HG03280 (cell line): ENCODE data around the gene HOXA3.
A peak's percentile ranks its signal among the peaks of the same experiment; 100 is the strongest.

Experiments used
- ATAC-seq: cut with Tn5 transposase; IDR thresholded peaks from one replicate; pipeline ENCODE4 v1.9.1; 2021; ENCODE audit warnings: mild to moderate bottlenecking, moderate library complexity; ENCODE audit not compliant: unreplicated experiment

HOXA3 gene

DNA sequence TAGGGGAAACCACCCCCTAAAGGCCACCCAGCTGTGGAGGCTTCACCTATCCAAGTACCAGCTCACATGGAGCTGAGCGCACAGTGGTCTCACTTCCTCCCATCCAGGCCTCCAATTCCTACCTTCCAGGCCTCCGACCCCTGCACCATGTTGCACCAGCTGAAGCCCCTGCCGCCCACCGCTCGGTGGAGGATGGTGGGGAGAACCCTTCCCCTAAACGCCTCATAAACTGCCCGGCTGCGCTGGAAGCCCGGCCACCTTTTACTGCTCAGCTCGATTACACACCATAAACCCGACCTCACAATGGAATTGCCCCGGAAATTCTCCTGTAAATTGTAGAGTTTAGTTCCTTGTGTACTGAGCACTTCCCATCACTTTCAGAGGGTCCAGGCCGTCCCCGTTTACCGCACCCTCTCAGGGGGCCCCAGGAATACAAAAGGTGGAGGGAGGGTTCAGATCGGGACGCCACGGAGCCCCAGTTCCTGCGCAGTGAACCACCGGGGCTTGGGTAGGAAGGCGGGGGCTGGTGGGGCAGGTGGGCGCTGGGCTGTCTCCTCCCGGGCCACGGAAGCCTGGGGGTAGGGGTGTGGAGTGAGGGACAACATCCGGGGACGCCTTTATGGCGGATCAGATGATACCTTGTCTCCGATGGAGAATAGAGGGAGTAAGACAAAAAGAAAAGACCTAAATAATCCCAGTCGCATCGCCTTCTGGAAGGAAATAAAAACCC, 5.5 kb upstream of the HOXA3 start:
- ATAC-seq: no peak

DNA sequence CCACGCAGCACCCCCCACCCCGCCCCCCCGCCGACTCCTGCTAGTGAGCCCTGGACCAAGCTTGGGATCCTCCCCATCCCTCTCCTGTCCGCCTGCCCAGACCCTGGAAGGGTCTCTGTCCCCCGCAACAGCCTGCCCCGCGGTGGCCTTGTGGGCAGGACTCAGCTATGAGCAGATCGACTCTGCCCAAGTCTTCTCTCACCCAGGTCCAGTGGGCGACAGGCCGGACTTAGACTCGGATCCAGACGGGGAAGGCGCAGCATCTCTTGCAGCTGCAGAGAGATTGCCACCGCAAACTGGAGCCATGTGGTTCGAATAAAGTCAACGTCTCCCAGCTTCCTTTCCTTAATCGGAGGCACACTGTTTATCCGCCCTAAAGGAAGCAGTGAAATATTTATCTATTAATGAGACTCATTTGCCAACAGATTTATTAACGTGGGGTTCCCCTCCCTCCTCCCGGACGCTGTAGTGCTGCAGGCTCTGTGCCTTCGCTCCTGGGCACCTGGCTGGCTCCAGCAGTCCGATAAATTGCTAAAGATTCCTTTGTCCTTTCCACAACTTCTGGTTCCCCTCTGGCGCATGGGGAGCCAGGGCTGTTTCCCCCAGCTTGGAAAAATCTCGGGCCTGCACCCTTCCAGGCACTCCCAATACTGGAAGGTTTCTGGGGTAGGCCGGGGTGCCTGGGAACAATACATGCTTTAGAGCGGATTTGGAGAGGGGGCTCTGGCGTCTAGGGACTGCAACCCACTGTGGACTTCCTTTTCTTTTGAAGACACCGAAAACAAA, 4.7 kb upstream of the HOXA3 start:
- ATAC-seq: no peak

DNA sequence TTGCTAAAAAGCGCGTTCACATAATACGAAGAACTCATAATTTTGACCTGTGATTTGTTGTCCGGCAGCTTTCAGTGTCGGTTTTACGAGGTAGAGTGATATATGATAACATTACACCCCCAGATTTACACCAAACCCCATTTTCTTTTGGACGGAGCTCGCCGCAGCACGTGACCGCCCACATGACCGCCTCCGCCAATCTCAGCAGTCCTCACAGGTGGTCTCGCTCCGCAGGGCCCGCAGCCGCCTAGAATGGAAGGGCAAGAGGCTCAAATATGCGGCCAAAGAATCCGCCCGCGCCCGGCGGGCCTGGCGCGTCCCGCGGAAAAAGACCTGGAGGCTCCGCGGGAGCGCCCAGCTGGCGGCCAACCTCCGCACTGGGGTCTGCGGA, 4.1 kb upstream of the HOXA3 start, which contains the start of gene HOXA7:
HOXA7 (minus strand) TSS at position 168 of the 391 bp plus-strand sequence; CDS start at position 38, 130 bp downstream.
- ATAC-seq: no peak

DNA sequence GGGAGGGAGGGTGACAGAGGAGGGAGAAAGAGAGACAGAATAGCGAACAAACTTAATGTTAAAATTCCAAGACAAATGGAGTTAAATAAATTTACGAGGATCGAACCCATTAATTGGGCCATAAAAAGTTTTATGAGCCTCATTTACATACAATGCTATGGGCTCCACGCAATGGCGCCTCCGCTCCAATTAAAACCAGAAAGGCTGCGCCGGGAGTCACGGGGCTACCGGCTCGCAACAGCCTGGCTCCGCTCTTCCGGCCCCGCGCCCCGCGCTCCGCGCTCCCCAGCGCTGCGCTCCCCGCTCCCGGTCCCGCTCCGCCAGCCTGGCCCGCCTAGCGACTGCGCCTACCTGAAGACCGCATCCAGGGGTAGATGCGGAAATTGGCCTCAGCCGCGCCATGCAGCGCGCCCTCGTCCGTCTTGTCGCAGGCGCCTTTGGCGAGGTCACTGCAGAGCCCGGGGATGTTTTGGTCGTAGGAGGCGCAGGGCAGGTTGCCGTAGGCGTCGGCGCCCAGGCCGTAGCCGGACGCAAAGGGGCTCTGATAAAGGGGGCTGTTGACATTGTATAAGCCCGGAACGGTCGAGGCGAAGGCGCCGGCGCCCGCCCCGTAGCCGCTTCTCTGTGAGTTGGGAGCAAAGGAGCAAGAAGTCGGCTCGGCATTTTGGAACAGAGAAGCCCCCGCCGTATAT, 3.6 kb upstream of the HOXA3 start:
- no peak for ATAC-seq

DNA sequence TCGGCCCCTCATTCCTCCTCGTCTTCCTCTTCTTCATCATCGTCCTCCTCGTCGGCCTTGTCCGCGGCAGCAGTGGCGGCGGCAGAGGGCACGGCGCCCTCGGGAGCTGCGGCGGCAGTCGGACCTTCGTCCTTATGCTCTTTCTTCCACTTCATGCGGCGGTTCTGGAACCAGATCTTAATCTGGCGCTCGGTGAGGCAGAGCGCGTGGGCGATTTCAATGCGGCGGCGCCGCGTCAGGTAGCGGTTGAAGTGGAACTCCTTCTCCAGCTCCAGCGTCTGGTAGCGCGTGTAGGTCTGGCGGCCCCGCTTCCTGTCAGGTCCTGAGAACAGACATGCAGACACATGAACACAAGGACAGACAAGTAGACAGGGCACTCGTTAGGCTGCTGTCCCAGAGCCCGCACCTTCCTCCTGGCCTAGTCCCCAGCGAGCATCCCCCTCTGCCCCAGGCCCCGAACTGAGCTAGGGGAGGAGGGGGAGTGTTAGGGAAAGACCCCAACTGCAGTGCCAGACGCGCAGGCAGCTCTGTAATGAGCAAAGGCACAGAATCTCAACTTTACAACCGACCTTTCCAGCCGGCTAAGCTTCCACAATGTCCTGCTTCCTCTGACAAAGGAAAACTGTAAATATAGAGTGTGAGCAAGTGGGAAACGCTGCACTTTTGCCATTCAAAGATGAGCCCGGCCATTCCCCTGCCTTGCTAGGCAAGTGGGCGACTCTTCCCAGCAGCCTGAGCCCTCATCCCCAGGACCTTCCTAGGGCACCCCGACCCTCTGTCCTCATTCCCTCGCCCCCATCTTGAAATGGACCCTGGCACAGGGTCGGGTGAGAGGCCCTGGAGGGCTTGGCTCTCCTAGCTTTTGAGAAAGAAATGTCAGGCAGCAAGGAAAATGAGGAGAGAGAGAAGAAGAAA, 2.8 kb upstream of the HOXA3 start:
- ATAC-seq: no peak

DNA sequence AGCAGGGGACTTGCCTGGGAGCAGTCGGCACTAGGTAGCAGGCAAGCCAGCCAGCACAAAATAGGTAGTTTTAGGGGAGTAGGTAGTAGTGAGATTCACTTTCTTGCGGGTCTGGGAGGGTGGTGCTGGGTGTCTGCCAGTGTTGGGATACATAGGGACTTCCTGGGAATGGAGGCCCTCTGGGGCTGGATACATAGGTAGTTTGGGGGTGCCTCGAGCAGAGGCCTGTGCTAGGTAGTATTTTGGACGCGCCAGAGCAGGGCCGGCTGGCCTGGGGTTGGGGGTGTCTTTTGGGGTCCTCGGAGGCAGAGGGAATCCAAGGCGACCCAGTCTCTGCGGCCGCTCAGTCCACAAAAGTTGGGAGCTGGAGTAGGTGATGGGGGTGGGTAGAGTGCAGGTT, 2.0 kb upstream of the HOXA3 start:
- ATAC-seq: no peak

DNA sequence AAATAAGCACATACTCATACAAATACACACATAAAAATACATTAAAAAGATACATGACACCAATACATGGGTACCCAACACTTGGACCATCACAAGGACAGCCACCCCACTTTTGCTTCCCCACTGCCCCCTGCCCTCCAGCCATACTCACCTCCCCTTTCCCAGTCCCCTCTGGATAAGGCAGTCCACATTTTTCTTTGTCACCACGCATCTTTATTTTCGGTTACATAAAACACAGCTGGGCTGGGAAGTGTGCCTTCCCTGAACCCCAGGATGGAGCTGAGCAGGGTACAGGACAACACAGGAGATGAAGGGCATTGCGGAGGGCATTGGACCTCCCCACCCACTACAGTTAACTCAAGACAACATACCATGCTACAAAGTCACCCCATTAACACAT, 1.1 kb upstream of the HOXA3 start:
- ATAC-seq: no peak

DNA sequence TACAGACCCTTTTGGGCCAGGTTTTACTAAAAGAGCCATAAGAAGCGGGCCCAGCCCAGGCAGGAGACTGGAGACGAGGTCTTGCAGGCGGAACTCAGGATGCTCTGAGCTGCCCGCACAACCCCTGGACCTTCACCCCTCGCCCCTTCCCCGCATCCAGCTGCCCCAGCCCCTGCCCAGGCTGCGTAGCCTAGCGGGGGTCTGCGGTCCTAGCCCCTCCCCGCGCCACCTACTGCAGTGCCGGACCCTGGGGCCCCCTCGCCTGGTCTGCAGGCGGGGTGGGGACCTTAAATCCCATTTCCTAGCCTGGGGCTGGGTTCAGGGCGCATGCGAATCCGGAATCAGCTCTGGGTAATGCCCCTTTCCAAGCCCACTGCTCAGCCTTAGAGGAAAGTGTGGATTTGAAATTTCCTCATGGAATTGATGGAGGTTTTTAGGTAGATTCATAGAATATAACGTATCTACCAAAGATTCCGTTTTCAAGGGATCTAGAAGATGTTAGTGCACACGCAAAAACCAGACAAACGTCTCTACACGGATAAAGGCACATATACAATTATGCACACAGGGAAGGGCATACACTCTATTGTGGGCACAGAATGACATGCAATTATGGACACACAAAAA, 546 bp upstream of the HOXA3 start:
- ATAC-seq: no peak

DNA sequence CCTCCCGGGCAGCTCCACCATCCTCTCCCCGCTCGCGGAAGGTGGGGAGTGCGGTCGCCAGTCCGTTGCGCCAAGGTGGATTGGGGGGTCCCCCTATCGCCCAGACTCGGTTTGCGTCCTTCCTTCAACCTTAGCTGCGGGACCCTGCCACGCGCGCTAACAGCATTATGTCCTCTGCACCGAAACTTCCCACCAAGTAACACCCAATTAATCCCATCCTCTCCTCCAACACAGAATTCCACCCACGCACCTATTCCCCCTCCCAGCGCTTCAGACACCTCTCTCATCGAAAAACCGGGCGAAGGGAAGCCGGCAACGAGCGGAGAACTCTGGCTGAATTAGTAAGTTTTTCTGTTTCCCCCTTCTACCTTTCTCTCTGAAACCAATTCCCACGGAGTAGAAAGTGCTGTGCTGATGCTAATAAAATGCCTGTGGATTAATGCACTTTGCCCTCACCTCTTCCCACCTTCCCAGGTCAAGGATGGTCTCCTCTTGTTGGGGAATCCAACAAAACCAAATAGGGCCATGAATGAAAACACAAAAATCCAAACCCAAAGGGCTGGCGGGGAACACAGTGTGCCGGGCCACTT, 947 bp downstream of the HOXA3 start:
- no peak for ATAC-seq

DNA sequence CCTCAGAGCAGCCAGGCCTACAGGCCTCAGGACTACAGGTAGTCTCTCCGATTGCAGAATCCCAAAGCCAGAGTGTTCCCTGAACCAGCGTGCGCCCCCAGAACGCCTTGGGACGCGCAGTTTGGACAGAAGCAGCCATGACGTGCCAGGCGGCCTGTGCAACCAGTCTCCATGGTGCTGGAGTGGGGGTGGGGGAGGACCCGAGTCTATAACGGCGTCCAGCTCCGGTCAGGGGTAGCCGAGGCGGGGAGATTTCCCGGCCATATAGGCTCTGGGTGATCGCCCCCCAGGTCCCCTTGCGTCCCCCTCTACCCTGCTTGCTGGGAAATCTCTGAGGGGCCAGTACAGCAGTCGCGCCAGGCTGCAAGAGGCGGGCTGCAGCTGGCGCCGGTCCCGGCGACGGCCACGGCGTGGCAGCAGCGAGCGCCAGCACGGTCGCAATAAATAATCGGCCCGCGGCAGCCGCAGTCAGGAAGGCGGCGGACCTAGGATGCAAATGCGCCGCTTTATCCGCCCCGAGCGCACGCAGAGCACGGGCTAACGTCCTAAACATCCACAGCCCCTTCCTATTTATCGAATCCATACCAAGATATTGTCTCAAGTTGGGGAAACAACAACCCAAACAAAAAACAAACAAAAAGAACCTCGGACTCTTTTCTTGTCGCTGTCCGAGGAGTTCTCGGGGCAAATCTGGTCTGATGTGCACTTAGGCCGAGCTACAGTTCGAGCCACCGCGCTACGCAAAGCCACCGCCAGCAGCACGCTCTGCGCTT, 1.6 kb downstream of the HOXA3 start:
- ATAC-seq: peak; percentile 86

DNA sequence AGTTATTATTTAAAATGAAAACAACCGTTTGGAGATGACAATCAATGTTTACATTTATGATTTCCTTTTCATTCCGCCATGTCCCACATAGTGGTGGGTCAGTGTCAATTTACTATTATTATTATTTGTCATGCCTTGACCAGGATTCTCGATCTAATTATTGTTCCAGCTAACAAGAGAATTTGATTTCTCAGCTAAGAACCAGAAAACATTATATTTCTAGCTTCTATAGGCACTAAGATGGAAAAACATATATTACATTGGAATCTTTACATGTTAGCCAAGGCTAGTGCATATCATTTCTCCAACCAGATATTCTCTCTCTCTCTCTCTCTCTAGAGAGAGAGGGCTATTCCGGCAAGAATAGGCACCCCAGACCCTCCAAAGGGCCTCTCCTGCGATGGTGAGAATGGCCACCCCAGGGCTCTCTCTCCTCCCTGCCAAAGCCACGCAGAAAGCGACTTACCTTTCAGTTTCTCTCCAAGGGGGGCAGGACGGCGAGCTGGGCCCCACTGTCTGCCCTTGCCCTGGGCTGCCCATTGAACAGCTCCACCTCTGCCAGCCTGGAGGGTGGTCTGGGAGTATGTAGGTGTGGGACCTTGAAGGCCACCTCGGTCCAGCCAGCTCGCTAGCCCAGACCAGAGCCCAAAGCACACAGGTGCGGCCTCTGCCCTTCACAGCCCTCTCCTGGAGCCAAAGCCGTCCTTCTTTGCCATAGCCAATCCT, 2.4 kb downstream of the HOXA3 start:
- peak; percentile 6 for ATAC-seq

DNA sequence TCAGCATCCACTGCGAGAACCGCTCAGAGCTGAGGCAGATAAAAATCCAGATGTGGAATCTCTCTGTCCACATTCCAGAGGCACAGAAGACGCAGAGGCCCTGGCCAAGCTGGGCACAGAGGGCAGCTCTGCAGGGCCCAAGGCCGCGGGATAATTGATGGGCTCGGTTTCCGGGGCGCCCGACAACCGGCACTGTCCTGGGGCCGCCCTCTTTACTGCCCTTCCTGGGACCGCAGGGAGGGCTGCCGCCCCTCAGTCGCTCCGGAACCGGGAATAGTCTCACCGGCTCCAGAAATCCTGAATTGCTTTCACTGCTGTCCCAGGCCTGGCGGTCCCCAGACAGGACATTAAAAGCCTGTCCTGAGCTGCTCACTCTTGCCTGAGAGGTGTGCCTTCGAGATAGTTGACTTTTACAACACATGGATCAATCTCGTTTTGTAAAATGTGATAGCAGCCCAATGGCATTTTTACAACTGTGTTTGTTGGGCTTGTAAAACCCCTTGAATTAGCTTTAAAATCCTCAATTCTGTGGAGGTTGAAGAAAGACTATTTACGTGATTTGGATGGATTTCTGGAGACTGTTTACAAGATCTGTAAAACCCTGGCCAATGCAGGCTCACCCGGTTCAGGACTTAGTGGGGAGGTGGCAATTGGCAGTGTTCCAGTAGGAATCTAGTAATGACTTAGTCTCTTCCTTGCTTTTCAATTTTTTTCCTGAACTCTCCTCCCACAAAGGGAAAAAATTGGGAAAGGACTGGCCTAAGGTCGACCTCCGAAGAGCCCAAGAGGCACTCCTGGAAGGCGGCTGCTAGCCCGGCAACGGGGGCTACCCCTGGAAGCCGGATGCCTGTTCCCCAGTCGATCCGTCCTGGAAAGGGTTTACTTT, 3.4 kb downstream of the HOXA3 start:
- no peak for ATAC-seq

DNA sequence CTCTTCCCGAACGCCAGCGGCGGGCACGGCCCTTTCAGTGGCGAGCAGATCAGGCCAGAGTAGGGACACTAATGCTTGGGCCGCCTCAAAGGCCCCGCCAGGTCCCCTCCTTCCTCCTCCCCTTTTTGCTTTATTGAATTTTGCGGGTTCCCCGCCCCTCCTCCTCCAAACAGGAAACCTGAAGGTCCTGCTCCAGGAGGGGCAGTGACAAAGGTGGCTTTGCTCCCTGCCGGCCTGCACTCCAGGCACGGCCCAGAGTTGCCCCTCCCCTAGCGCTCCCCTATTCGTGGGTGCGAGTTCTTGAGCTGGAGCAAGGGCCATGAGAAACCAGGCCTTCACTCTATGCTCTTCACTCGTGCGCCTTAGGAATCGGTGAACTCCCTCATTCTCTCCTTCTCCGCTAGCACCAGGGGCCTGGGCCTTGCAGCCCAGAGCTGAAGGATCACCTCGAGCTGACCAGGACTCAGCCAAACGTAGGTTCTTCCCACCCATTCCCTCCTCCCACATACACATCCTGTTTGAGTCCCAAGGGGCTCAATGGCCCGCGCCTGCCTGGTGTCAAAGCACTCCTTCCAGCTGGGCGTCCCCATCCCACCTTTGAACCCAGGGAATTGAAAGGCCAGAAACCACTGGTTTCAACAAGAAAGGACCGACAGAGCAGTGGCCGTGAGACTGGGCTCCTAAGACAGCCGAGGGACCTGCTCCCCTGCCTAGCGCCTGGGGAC, 4.2 kb downstream of the HOXA3 start:
- ATAC-seq: no peak

DNA sequence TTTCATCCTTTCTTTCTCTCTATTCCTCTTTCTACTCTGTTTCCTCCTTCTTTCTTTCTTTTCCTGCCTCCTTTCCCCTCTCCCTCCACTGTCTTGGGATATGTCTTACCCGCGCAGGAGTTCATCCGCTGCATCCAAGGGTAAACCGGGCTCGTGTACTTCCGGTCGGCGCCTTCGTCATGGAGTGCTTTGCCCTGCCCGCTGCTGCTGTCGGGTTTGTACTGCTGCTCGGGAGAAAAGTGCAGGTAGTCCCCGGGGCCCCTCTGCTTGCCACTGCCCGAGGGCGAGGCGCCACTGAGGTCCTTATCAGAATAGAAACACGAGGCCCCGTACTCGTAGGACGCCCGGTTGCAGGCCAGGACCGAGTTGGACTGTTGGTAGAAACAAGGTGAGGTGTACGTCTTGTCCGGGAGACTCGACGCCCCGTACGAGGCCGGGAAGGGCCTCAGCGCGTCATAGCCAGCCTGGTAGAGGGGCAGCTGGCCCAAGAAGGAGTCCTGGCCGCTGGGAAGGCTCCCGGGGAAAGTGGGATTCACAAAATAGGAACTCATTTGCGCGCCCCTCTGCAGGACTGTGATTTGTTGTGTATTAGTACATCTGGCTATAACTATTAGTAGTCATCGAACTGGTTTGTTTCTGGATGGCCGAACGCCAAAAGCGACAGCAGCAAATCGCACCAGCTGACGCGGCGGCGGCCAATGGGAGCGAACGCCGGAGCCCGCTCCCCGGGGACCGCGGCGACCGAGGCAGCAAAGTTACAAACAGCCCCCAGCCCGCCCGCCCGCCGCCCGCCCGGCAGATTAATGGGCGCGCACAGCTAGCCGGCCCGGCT, 5.0 kb downstream of the HOXA3 start, which contains the start of gene HOXA6:
HOXA6 (minus strand) TSS at position 576 of the 832 bp plus-strand sequence; CDS start at position 551, 25 bp downstream.
- ATAC-seq: no peak

DNA sequence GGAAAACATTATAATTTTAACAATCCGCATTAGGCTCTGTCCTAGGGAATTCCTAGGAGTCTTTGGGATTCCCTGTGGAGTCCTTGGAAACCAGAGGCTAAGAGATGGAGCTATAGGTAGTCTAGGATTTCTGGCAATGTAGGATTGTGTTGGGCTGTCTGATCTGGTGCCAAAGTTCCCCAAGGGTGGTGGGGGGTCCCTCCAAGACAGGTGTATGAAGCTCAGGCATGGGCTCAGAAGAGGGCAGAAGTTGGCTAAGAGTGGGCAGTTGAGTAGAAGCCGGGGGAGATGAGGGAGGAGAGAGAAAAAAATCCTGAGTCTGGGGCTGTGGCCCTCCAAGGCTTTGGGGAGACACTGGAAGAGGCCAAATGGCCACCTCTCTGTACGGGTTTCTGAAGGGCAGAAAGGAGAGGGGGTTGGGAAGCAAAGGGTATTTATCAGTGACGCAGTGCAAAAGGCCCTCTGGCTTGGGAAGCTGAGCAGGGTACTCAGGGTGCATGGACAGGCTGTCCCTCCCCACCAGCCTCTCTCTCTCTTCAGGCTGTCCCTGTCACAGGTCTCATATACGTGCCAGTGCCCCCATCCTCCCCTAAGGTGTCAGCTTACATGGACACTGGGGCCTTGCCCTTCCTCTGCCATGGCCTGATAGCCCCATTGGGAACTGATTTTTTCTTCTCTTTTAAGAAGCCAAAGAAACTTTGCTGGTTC, 5.7 kb downstream of the HOXA3 start:
- no peak for ATAC-seq
